ENCODE results near the gene CCDC192.
"Not testable (repeated sequence)": the region's sequence is repeated elsewhere in the genome, so short reads cannot be mapped to it uniquely, and the experiment has no call there.

CCDC192 gene

DNA sequence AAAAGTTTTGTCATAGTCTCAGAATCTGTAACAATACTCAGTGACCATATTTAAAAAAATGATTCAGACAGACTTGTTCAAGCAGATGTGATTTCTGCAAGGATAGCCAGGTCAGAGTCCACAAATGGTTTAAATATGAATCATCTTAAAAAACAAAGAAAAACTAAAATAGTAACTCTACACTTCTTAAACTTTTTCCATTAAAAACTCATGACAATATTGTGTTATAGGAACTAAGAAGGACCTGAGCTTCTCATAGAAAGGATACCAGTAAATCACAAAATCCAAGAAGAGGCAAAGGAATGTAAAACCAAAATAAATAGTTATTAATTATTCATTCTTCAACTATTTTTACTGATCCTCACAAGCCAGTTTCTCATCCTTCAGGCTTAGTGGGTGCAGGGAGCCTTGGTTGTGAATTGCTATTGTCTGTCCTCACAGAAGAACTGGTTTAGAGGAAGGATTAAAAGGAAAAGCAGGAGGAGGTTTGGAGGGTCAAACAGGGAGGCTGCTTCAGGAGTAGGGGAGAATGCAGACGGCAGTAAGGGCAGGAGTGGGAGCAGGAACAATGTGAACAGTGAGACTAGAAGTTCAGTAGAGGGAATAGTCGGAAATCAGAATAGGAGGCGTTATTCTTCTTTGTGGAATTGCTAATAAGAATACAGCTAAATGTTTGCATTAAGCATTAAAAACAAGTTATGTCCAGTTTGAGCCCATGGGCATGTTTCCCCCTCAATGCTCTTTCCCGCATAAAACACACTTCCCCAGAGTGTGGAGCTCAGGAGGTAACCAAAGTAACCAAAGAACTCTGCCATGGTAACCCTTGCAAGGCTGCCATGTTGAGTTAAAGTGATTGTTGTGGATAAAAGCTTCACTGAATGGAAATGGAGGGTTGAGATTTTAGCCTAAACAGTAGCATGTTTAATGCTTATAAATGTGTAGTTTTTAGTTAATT, 110.7 kb downstream of the CCDC192 start:
- DNase-seq: no peak

DNA sequence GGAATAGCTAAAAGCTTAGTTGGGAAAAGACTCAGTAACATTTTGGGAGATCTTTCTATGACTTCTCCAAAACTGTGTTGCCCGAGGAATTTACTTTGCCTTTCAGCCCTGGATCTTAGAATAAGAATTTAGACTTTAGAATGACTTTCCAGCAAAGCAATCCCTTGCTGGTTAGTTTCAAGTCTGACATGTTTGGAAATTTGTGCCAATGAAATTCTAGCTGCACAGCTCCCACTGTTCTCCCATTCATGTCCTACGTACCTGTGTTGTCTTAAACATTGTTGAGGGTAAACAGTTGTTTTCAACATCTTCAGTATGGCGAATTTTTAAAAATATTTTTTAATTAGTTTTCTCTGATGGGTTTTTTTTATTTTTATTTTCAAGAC, 111.4 kb downstream of the CCDC192 start:
- no peak for DNase-seq

DNA sequence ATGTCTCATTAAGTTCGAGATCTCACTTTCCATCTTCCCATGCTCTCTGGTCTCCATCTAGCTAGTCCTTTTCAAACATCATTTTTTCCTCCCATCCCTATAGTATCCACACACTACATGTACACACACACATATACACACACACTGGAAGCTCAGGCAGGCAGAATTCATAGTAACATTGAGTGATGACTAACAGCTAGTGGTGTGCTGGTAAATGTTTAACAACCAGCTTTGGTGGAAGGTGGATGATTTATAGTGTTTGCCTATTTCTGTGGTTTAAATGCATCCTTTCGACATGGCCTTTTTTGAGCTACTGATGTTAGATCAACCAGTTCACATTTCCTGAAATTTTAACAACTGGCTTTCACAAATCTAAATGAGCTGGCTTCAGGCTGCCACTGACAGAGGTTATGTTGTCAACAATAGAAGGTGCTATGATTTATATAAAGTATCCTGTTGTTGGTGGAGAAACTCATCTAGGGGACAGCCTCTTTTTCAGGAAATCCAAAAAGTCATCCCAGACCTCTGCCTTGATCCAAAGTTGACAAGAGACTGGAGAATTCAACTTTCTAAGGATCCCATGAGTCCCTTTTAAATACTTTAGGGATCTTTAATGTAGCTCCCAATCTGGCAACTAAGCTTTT, 117.8 kb downstream of the CCDC192 start:
- no peak for DNase-seq

DNA sequence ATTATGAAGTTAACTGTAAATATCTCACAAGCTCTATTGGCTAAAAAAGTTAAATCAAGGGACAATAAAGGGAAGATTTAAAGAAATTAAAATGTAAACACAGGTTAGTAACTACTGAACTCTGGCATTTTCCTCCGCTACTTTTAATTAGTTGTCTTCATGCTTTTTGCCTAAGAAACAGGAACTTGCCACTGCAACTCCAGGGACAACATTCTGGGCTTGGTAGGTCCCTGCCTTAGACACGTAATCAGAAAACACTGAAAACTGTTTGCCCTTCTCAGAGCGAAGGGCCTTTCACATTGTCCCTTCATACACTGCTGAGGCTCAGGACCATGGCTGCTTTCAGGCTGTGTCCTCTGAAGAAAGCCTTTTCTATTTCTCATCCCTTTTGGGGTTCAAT, 118.7 kb downstream of the CCDC192 start:
- no peak for DNase-seq

DNA sequence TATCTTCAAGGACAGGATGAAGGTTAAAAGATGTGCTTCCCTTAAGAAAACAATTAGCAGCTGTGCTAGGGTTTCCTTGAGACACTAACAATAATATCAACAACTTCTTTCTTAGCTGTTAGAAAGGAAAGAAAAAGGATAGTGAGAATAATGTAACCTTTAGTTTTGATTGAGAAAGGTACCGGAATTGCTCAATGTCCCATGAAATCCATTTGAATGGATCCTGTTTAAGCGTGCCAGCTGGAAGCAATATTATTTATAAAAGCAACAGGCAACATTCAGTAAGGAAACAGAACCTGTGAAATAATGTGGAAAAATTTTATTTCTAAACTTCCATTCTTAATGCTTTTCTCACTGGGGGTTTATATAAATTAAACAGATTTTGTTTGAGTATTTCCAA, 120.9 kb downstream of the CCDC192 start:
- no peak for DNase-seq

DNA sequence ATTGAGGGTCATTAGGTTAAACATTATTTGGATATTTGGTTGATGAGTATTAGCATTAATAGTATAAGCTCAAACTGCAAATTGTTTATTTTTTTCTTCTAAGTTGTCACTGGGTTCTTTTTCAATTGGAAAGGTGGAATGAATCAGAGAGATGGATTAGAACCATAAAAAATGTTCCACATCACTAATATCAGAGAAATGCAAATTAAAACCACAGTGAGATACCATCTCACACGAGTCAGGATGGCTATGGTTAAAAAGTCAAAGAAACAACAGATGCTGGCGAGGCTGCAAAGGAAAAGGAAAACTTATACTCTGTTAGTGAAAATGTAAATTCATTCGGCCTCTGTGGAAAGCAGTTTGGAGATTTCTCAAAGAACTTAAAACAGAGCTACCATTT, 122.8 kb downstream of the CCDC192 start:
- no peak for DNase-seq

DNA sequence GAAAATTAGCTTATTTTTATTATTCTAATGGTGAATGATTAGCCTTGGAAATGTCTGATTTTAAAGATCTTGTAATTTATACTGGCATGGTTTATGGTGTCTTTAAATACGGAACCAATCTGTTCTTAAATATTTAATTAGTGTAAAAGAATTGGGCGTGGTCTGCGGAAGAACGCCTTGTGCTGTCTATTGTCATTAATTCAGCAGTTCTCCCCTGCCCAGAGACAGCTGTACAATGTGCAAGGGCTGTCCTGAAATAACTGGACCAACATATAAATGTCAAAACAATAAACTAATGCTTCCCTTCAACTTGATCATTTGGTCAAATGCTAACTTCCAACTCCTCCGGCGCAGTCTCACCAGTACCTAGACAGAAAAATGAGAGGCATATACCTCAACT, 124.3 kb downstream of the CCDC192 start:
- DNase-seq: no peak

DNA sequence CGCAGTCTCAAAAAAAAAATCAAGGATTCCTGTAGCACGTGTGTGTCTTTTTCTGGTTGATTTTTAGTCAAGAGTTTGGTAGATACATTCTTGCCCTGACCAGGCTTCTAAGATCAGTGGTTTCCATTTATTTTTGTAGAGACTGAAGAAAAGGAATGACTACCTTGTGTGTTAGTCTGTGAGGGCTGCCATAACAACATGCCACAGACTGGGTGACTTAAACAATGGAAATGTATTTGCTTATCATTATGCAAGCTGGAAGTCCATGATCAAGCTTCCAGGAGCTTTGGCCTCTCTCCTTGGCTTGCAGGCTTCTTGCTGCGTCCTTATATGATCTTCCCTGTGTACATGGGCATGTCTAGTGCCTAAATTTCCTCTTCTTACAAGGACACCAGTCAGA, 127.0 kb downstream of the CCDC192 start:
- no peak for DNase-seq

DNA sequence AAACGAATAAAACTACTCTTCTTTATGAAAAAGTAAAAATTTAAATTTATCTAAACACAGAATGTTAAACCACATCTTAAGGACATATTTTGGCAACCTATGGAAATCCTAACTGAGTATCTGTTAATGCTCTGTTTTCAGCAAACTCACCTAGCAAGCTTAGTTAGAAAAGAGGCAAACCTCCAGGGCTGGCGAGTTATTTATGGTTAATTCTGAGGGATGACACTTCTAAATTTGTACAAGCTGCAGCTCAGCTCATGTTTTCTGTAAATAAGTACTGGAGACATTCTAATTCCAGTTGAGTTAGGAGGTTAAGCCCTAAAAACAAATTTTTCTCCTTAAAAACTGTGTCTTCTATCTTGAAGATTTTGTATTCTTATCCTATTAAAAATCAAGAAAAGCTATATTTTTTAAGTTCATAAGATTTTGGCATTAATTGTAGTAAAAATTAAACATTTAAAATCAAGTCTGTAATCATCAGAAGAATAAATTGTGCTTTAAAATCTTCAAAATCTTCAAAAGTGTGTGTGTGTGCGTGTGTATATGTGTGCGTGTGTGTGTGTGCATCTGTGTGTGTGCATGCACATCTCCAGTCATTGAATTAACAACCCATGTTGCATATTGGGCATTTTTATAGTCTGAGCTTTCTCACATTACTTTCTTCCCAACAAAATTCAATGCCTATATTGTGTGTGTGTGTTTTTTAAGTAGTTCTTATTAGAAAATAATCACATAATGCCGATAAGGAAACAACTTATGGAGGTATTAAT, 127.8 kb downstream of the CCDC192 start:
- DNase-seq: no peak

DNA sequence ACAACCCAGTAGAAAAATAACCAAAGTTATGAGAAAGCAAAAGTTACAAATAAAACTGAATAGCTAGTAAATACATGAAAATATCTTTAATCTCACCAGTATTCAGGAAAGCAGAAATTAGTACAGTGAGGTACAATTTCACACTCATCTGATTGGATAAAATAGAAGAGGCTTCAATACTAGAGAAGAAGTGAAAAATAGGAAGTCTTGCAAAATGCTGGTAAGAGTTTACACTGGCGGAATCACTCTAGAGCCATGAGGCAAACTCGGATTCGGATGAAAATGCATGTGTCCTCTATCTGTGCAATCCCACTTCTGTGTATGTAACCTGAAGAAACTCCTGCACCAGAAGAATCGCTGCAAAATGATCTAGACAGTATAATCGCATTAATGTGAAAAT, 128.9 kb downstream of the CCDC192 start:
- DNase-seq: no peak

DNA sequence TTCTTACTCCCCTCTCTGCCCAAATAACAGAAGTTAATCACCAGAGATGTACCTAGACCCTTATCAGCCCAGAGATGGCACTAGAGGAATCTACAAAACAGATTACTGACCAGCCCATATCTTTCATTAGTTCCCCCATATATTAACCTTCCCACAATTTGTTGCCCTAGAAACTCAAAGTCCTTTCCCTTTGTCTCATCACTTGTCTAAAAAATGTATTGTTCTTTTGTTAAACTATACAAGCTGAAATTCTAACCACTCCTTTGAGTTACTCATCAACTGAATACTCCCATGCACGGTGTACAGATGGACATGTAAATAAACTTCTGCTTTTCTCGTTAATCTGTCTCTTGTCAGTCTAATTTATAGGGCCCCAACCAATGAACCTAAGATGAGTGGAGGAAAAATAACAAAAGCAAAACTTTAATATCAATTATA, 130.9 kb downstream of the CCDC192 start:
- DNase-seq: no peak

DNA sequence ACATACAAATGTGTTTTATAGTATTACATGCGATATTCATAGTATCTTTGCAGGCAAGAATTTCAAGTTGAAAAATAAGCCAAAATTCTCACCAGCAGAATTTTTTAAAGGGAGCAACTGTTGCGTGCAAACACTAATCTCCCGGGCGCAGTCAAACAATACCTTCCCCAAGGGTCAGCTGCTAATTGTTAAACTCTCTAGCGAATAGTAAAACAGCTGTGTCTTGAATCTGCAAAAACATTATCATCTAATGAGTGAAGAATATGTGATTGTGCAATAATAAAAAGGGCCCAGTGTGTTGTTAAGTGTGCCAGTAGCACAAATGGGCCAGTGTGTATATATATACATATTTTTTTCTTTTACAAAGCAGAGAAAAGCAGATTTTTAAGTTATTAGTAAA, 131.4 kb downstream of the CCDC192 start:
- DNase-seq: no peak

DNA sequence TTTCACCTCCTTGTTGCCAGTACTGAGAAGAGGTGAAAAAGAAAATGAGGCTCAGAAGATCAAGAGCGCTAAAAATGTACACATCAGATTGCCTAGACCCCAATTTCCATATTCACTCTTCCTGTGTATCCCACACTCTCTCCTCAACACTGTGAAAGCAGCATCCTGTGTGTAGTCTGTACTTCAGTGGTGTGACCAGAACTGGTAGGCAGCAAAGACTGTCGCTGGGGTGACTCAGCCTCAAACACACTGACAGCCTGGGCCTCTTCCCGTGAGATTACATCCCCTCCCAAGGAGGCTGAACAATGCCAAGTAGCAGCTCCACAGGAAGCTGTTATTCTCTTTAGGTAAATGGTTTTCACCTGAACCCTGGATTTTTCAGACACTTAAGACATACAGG, 135.5 kb downstream of the CCDC192 start:
- DNase-seq: no peak

DNA sequence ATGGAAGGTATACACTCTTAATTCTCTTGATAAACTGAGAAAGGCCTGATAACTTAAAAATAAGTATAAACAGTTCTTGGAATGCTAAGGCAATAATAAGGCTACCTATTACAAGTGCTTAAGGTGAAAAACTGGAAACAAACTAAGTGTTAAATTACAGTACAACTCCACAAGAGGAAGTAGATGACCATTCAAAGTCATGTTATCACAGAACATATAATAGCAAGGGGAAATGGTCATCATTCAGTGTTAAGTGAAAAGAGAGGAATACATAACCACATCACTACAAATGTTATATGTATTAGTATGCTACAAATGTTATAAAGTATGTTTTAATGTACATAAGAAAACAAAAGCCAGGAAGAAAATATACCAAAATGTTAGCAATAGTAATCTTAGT, 135.9 kb downstream of the CCDC192 start:
- DNase-seq: no peak

DNA sequence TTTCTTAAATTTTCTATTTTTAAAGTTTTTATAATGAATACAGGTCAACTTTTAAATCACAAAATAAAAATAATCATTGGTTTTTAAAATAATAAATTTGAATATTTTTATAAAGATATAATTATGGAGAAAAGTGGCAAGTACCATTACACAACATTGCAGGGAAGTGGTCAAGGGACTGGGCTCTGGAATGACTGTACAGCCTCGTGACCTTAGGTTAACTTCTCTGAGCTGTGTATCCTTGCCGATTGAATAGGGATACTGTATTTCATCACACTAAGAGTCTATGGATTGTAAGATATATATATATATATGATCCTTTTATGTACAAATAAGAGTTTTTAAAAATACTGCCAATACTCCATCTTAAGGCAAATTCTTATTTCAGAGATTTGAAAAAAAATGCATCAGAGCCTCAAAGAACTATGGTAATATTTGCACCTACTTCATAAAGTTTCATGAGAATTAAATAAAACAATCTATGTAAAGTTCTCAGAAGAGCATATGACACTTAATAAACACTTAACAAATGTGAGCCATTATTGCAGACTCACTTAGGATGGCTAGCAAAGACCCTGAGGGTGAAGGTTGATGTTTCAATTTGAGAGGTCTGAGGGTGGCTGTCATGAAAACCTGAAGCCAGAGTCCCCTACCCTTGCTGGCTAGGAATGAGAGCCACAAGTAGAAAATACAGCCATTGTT, 136.5 kb downstream of the CCDC192 start:
- no peak for DNase-seq

DNA sequence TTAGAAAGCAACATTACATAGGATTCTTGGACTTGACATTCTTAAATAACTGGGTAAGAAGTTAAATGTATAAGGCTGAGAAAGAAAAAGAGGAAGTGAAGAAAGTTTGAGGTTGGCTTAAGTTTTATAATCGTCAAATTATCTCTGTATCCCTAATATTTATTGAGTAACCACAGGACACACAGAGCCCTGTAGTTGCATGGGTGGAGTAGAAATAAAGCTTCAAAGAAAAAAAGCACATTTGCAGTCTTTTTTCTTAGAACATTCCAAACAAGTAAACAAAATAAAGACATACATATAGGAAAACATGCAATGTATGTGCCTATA, 137.0 kb downstream of the CCDC192 start:
- DNase-seq: no peak

DNA sequence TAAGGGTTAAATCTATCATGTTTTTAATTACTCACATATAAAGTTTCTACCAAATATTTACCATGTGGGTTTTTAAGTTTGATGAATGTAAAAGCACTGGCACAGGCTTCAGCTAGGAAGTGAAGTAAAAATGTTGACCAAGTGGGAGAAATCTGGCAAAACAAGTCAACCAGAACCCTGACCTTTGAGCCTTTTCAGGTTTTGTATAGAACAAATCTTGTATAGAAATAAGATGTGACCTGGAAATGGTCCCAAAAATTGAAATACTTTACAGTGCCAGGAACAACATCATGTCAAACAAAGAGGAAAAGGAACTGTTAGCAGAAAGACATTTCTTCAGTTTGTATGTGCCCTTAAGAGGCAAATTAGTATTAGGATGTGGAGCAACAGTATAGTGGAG, 137.6 kb downstream of the CCDC192 start:
- DNase-seq: no peak

DNA sequence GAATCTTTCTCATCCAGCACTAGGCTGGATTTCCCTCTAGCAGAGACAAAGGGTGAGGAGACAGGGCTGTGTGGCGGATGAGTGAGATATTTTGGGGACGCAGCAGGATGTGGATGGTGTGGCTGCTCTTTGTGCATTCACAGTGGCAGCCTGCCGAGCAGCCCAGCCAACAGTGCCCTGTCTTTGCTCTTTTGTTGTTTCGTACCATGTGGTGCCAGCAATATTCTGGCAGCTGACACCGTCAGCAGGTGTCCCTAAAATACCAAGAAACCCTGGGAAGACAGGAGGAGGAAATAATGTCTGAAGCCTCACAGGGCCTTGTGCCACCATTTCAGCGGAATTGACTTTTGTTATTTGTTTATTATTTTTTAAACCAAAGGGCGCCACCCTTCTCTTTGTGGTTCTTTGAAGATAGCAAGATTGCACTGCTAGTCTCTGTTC, 141.4 kb downstream of the CCDC192 start:
- no peak for DNase-seq

DNA sequence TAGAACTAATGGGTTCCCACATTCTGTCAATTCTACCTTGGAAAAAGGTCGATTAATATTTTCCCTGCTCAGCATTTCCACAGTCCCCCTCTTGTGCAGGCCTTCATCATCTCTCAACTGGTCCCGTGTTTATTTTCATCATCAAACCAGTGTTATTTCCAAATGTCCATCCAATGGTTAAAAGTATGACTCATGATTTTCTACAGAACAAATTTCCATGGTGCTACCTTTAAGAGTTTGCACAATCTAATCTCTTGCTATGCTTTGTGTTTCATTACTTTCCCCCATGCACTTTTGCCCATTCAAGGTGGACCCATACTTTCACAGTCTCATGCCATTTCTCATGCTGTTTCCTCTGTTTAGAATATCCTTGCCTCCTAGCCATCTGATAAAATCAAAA, 143.7 kb downstream of the CCDC192 start:
- DNase-seq: no peak

DNA sequence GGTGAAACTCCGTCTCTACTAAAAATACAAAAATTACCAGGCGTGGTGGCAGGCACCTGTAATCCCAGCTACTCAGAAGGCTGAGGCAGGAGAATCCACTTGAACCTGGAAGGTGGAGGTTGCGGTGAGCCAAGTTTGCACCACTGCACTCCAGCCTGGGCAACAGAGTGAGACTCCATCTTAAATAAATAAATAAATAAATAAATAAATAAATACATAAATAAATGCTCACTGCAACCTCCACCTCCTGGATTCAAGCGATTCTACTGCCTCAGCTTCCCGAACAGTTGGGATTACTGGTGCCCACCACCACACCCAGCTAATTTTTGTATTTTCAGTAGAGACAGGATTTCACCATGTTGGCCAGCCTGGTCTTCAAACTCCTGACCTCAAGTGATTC, 144.4 kb downstream of the CCDC192 start:
- DNase-seq: not testable (repeated sequence)

DNA sequence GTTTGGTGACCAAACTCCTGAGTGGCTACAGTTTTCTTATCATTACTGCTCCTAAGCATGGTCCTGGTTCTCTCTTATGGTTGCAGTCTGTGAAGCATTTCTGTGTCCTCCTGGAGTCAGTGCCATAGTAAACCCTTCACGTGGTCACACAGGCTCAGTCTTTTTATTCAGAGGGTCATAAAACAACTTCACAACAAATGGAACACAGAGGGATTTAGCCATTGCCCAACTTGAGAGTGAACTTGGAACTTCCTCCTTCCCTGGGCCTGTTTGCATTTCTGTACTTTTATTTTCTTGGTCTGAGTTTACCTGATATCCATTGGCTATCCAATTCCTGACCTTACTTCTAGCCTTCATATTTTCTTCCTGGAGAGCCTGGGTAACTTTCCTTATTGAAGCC, 144.9 kb downstream of the CCDC192 start:
- DNase-seq: no peak

DNA sequence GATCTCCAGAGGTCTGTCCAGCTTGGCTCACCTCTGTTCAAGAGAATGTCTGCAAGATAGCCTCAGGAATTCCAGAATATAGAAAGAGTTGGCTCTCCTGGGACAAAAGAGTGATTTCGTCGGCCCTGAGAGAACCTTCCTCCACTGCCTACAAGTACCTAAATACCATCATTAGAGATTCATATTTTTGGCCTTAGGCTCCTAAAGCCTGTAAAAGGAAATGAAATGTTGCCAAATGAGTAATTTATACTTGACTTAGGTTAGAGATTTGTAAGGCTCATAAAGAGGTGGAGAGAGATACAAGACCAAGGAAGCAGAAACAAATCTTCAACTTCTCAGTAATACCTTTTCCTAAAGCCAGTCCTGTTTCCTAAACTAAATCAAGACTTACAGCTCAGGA, 146.2 kb downstream of the CCDC192 start:
- no peak for DNase-seq

DNA sequence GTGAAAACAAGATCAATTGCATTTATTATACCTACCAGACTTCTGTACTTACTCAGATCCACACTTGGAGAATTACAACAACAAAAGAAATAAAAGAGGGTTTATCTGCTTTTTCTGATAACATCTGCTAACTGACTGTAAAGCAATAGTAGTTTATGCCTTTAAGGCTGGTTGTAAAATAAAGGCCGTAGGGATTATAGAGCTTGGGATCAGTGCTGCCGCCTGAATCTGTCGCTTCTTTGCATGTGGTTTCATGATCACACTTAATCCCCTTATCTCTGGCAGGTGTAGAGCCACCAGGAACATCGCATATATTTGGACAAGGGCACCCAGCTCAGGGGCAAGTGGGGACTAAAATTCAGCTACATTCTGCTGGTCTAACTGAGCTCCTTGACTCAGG, 146.7 kb downstream of the CCDC192 start:
- no peak for DNase-seq
